ENCODE data around the gene CACNA1S. TPM values are rescaled to one million over a fixed set of nuclear protein-coding genes. Genes with fewer than 3 reads are reported as not detected.
A peak's percentile ranks its signal among the peaks of the same experiment; 100 is the strongest.

CACNA1S gene
- total RNA-seq, 4 donors from 2014 or later = 0.07 TPM; not detected in 3

DNA sequence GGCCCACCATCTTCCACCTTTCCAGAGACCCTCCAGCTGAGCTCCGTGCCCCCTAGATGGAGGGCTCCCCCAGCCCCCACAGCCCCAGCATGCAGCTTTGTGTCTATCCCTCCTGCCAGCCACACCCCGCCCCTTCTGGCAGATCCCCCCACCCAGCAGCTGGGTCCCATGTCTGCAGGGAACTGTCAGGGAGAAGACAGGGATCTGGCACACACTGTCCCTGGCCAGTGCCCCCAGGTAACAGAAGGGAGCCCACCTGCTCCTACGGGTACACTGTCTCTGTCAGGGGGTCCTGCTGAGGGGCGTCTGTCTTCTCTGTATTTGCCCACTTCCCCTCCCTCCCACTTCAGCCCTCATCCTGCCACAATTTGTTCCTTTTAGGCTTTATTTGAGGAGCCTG, 77.6 kb downstream of the CACNA1S start:
- intact Hi-C loops (cut with DNase I; ENCODE audit: low total_unique reads) = no loop called here
- DNase-seq = no peak
- Histone ChIP-seq H3K4me3 (no peak overlapping the region), H3K9me3 (no peaks in the 10 kb centered on the region), H3K27ac (no peak overlapping the region), H3K36me3 (no peaks in the 10 kb centered on the region), H3K4me1 (no peaks in the 10 kb centered on the region), H3K27me3 (no peaks in the 10 kb centered on the region)
- TF ChIP-seq POLR2A (IDR thresholded peaks at IDR 0.05) (no peak), CTCF (IDR thresholded peaks at IDR 0.05) (no peak)

DNA sequence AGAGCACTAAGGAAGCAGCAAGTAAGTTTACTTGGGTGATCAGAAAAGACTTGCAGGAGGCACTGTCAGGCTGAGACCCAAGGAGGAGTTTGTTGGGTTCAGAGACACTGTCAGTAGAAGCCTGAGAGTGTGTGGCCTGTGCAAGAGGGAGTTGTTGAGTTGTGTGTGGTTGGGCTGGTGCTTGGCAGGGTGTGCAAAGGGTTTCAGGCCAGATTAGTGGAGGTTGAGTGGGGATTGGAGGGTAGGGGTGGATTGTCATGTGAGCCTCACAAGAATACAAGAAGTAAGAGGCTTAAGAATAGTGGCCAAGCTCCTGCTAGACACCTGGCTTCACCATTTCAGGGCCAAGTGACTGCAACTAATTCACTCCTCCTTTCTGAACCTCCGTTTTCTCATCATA, 79.8 kb downstream of the CACNA1S start:
- Histone ChIP-seq H3K36me3 (no peaks in the 10 kb centered on the region), H3K4me3 (no peak overlapping the region), H3K27ac (no peak overlapping the region), H3K9me3 (no peaks in the 10 kb centered on the region), H3K4me1 (no peaks in the 10 kb centered on the region), H3K27me3 (no peaks in the 10 kb centered on the region)
- TF ChIP-seq CTCF (IDR thresholded peaks at IDR 0.05) (no peak), POLR2A (IDR thresholded peaks at IDR 0.05) (no peak)
- intact Hi-C loops (cut with DNase I; ENCODE audit: low total_unique reads) = no loop called here
- no peak for DNase-seq

- Histone ChIP-seq H3K27ac (peak overlapping the region; percentile 52 to 73), H3K4me1 (no peaks in the 10 kb centered on the region), H3K36me3 (no peaks in the 10 kb centered on the region), H3K27me3 (no peaks in the 10 kb centered on the region), H3K4me3 (no peak overlapping the region), H3K9me3 (no peaks in the 10 kb centered on the region)
- intact Hi-C loops (cut with DNase I; ENCODE audit: low total_unique reads) = no loop called here
- peak; percentile 40 to 67 for DNase-seq
- TF ChIP-seq POLR2A (IDR thresholded peaks at IDR 0.05) (no peak), CTCF (IDR thresholded peaks at IDR 0.05) (no peak)
Measured at GRCh38 chr1:201028461-201028889, 83.8 kb downstream of the CACNA1S start.

- no peak for TF ChIP-seq POLR2A (IDR thresholded peaks at IDR 0.05)
- TF ChIP-seq CTCF (IDR thresholded peaks at IDR 0.05) = no peak
- Histone ChIP-seq H3K9me3 (no peaks in the 10 kb centered on the region), H3K4me1 (peaks cover 0 to 10% of the 10 kb centered on the region in 2 donors), H3K4me3 (no peak overlapping the region), H3K27me3 (no peaks in the 10 kb centered on the region), H3K36me3 (no peaks in the 10 kb centered on the region), H3K27ac (peak overlapping the region in 1 of 2 donors; percentile 21)
- intact Hi-C loops (cut with DNase I; ENCODE audit: low total_unique reads) = no loop called here
- DNase-seq = no peak
Measured at GRCh38 chr1:201026836-201027235, 85.4 kb downstream of the CACNA1S start.

GRCh38 chr1:201026234-201026633, 86.0 kb downstream of the CACNA1S start:
- H3K27ac ChIP-seq = no peak overlapping the region
- peaks cover 0 to 10% of the 10 kb centered on the region in 2 donors for H3K4me1 ChIP-seq
- intact Hi-C loops (cut with DNase I; ENCODE audit: low total_unique reads) = no loop called here
- H3K9me3 ChIP-seq = no peaks in the 10 kb centered on the region
- H3K27me3 ChIP-seq = no peaks in the 10 kb centered on the region
- no peaks in the 10 kb centered on the region for H3K36me3 ChIP-seq
- no peak for DNase-seq
- TF ChIP-seq POLR2A (IDR thresholded peaks at IDR 0.05) (no peak), CTCF (IDR thresholded peaks at IDR 0.05) (no peak)
- no peak overlapping the region for H3K4me3 ChIP-seq
